ENCODE measurements around the gene LAD1.

The LAD1 gene

DNA sequence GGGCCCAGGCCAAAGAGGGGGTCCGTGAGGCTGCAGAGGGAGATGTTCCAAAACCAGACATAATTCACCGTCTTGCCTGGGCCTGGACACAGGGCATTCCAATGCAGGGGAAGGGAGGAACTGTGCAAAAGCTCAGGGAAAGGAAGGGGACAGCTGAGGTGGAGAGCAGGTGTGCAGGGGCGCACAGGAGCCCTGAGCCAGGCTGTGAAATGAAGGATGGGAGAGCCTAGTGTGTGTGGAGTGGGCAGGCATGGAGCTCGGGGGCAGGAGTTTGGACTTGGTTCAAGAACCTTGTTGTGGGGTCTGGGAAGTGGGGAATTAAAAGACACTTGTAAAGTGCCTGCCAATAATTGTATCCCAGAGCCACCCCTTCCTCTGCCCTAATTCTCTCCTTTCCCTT, 20.1 kb upstream of the LAD1 start:
- DNase-seq (ENCODE audit: low spot score), result no peak

DNA sequence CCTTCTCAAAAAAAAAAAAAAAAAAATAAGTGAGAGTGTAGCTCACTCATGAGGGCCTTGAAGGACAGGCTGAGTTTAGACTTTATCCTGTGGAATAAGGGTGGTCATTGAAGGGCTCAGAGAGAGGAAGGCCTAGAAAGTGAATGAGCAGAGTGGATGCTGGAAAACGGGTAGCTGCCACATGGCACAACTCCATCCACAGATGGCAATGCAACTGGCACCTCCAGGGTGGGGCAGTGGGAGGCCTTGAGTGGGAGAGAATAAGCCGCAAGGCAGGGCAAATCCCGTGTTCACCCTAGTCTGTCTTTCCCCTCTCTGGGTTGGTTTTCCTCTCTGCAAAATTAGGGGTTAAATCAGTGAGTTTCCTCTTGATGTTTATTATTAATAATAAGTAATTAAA, 19.3 kb upstream of the LAD1 start:
- DNase-seq (ENCODE audit: low spot score), result no peak

DNA sequence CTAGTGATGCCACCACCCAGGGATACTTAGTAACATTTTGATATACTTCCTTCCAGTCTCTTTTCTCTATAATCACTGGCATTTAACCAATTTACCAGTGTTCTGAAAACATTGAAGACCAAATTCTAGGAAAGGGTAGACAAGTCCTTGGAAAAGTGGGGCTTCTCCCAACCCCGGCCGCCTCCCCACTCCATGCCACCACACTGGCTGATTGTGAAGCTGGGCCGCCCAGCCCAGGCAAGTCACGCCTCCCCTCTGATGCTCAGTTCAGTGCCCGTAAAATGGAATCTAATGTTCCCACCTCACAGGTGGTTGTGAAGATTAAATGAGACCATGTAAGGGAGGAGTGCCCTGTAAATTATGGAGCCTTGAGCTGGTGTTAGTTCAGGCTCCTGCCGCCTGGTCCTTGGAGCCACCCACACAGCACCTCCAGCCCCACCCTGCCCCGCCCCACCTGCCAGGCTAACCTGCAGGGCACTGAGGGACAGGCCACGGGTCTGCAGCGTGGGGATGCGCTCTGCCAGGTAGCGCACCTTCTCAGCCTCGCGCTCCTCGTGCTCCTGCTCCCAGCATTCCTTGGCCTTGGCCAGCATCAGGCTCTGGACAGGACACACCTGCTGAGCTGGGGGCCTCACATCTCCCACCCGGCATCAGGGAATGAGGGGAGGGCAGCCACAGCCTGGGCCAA, 15.1 kb upstream of the LAD1 start:
- no peak for DNase-seq (ENCODE audit: low spot score)

DNA sequence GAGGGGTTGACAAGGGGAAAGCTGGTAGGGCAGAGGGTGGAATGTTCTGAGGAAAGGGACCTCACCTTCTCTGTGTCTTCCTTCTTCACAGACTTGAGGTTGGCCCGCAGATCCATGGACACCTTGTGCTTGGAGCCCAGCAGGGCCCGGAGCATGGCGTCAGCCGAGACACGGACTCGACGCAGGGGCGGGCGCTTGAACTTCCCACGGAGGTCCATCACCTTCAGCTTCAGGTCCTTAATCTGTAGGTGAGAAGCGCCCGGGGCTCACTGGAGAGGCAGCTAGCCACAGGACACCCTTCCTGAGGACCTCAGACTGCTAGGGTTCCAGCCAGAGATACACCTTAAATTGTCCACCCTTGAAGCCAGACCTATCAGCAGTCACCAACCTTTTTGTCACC, 12.2 kb upstream of the LAD1 start:
- no peak for DNase-seq (ENCODE audit: low spot score)

DNA sequence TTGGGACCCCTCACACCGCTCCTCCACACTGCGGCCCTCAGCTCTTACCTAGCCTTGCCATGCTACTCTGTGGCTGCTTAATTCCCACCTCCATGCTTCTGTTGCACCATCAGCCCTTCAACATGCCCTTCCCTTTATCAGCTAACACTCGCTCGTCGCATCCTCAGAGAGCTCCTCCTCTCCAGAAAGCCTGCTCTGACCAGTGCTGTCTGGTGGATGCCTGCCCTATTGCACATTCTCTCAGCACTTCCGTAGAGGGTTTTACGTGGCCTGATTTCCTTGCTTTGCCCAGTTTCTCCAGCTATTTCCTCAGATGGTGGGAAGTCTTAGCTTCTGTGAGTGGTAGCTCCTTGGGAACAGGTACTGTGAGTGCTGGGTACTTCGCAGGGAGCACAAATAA, 10.3 kb upstream of the LAD1 start:
- no peak for DNase-seq (ENCODE audit: low spot score)

DNA sequence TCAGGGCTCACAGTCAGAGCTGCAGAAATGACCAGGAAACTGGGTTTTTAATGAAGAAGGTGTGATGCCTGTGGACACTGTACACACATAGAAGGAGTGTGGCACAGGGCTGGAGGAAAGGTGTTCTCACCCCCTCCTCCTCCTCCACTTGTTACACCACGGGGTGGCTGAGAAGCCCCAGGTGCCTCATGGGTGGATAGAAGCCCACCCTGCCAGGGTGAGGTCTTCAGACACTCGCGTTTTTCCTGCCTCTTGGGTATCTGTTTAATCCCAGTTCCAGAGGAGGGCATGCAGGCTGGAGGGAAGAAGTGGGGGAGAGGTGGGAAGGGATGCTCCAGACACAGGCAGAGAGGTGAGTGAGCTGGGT, 9.7 kb upstream of the LAD1 start:
- no peak for DNase-seq (ENCODE audit: low spot score)

DNA sequence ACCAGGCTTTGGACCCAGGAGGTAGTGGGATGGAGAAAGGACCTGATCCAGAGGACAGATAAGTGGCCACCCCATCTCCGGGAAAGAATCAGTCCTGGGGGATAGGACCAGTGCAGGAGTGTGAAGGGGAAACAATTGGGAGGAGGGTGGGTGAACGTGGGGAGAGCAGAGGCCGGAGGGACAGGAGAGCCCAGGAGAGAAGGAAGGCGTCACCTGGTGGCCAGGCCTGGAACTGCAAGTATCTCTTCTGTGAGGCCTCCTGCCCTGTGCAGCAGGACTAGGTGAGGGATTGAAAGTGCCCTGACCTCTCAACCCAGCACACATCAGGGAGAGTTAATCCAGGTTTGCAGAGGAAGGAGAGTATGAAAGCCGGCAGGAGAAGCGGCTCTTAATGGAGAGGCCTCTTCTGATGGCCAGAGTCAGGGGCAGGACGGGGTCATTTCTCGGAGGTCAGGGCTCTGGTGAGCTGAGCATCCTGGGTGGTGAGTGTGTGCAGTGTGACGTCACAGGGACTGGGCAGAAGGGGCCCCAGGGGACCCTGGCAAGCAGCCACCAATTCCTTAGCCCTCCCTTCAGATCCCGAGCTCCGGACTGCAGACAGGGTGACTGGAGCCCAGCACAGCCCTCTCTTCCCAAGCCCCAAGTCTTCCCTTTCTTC, 9.2 kb upstream of the LAD1 start:
- DNase-seq (ENCODE audit: low spot score), result peak; percentile 34

DNA sequence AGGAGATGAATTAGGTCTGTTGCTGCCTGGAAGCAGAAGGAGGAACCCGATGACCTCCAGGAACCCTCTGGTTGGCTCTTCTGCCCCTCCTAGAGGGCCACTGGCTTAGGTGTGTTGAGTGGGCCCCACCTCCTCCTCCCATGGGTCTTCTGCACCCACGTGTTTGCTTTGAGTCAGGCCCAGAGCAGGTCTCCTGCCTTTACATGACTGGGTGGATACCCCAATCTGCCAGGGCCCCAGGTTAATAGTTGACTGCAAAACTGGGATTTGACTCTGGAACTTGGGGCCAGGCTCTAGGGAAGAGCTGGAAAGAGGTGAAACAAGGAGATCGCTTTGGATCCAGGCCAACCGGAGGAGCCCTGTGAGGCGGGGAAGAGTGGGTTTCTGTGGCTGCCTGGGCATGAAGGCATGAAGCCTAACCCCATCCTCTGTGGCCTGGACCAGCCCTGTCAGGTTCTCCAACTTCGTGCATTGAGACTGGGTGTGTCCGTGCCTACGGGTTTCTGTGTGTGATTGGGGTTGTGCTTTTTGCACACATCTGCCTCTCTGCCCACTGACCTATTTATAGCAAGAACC, 7.8 kb upstream of the LAD1 start:
- DNase-seq (ENCODE audit: low spot score), result no peak

DNA sequence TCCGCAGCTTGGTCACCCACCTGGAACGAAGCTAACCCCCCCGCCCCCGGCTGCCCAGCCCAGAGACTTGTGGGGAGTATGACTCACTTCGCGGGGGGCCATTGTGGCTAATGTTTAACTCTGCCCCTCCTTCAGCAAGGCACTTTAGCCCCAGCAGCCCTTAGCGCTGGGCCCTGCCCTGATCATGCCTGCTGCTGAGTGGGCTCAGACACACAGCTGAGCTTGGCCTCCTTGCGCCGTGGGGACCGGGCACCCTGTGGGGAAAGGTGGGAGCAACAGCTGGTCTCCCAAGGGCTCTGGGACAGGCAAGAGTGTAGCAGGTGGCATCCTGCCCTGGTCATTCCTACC, 6.3 kb upstream of the LAD1 start:
- no peak for DNase-seq (ENCODE audit: low spot score)

DNA sequence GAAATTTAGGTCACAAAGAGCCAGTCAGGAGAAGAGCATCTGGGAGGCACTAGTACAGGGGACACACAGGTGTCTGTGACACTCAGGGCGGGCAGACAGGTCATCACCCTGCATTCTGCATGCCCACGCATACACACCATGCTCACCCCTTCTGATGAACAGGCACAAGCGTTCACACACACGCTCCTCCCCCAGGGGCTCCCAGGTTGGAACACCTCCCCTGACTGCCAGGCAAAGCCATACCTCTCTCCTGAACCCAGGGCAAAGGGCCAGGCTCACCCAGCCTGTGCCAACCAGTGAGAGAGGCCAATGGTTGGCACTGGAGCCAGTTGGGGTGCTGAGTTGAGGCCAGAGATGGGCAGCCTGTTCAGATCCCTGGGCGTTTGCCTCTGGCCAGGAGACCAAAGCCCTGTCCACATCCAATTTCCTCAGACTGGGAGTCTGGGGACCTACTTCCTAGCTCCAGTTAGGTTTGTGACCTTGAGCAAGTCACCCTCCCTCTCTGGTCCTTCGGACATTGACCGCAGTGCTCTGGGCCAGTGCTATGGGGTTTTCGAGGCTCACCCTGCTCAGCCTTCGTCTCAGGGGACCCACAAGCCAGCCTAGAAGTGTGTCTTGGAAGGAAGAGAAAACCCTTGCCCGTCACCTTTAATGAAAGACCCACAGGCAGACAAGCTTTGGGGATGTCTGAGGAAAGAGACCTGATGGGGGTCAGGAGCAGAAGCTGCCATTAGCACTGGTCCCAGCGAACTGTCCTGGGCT, 5.8 kb upstream of the LAD1 start:
- no peak for DNase-seq (ENCODE audit: low spot score)

DNA sequence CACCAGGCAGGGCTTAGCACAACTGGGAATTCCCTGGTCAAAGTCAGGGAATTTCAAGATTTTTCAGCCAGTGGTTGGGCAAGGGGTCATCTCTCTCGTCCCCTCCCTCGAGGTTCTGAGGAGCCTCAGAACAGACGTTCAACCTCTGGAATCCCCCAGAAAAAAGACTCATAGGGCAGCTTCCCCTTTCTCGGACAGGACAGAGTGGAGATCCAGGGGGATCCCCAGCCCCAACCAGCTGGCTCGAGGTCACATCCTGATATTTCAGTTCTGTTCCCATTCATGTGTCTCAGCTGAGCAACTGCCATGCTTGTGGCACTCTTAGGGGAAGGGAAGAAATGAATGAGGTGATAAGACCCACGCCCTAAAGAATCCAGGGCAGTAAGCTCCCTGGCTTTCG, 4.9 kb upstream of the LAD1 start:
- DNase-seq (ENCODE audit: low spot score), result no peak

DNA sequence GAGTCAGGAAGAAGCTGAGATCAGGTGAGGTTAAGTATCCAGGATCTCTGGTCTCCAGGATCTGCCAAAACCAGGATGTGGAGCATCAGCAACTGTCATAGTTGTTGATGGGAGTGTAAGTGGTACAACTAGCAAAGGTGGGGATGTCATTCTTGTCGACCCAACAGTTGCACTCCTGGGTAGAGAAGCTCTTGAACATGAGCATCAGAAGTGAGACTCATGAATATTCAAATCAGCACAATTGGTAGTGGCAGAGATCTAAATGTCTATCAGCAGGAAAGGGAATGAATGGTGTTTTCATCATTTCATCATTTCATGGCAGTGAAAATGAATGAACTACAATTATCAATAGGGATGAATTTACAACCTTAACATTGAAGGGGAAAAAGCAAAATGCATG, 4.2 kb upstream of the LAD1 start:
- no peak for DNase-seq (ENCODE audit: low spot score)

DNA sequence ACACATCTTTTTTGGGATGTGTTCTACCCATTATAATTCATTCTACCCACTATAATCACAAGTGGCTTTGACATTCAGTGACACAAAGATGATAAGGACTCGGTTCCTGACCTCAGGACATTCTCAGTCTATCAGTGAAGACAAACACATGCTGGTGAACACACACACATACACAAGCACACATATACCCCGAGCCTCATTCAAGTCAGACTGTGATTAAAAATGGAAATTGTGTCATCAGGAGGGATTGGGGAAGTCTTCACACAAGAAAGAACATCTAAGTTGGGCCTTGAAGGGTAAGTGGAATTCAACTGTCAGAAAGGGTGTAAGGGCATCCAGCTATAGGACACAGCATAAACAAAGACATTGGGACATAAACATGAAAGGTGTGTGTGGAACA, 2.6 kb upstream of the LAD1 start:
- no peak for DNase-seq (ENCODE audit: low spot score)

DNA sequence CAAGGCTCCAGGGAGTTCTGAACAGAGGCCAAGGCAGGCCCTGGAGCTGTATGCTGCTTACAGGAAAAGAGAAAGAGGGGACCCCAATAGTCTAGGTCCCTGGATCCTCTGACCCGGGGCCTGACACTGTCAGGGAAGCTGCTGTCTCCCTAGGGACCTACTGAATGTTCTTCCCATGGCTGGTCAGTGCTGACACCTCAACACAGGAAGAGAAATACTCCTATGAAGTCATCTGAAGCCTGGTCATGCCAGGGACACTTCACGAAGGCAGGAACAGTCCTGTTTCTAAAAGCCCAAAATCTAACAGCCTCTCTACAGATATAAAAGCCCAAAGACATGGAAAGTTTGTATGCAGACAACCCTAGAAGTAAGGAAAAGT, 1.7 kb upstream of the LAD1 start:
- no peak for DNase-seq (ENCODE audit: low spot score)

DNA sequence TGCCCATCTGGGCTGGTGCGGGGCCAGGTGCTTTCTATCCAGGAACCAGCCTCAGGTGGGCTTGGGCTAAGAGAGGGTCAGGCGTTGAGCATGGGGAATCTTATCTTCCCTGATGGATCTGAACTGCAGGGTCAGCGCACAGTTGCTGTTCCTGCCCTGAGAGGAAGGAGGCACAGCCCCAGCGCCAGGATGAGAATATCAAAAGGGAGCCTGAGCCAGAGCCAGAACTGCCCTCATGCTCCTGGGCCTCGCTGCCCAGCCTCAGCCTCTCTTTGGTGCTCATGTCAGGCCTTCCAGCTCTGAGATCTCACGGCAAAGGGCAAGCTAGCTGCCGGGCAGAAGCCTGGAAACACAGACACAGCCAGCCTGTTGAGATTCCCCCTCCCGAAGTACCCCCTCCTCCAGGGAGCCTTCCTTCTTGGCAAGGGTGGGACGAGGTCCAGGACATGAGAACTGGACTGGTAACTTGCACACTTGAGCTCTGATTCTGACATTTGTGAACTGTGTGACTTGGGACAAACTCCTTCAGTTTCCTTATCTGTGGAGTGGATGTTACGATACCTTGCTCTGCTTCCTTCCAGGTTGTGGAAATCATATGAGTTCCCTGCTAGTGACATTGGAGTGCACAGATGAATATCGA, 1.2 kb upstream of the LAD1 start:
- no peak for DNase-seq (ENCODE audit: low spot score)

DNA sequence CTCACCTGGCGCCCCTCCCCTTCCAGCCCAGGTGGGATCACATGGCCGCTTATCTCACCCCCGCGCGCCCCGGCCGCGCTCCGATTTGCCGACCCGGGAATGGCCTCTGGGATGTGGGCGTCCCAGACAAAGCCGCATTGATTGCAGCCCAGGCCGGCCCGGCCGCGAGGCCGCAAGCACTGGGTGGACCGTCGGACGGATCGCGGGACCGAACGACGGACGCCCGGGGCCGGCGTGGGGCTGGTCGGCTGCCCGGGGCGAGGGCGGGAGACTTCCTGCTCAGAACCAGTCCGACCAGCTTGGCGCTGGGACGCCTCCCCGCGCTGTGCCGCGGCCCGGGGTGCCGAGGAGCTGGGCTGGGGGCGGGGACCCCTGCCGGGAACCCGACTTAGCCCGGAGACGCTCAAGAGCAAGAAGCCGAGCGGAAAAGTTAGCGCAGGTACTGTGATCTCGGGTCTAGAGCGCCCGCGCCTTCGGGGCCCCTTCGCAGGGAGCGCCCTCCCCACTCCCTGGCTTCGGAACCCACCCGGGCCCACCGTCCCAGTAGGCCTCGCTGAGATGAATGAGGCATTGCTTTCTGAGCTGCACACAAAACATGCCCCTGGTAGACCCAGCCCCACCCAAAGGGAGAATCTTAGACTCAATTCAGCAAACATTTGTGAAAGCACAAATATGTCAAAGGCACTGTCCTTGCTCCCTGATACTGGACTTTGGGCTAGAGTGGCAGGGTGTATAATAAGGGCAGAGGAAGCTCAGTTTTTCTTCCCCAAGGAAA, 415 bp upstream of the LAD1 start:
- DNase-seq (ENCODE audit: low spot score), result no peak

DNA sequence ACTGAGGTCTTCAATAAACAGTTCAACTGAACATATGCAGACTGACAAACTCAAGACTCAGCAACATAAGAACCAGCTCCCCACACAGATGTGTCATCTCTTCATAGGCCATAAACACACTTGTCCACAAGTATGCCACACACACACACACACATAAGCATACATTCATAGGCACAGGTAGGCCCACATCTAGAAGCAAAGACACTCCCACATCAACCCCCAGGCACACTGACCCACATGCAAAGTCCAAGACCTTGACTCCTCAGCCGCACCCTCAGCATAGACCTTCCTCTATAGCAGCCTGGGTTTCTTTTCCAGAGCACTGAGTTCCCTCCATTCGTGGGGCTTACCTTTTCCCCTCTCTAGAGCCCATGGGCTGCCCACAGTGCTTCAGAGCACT, 1.4 kb downstream of the LAD1 start:
- DNase-seq (ENCODE audit: low spot score), result no peak

DNA sequence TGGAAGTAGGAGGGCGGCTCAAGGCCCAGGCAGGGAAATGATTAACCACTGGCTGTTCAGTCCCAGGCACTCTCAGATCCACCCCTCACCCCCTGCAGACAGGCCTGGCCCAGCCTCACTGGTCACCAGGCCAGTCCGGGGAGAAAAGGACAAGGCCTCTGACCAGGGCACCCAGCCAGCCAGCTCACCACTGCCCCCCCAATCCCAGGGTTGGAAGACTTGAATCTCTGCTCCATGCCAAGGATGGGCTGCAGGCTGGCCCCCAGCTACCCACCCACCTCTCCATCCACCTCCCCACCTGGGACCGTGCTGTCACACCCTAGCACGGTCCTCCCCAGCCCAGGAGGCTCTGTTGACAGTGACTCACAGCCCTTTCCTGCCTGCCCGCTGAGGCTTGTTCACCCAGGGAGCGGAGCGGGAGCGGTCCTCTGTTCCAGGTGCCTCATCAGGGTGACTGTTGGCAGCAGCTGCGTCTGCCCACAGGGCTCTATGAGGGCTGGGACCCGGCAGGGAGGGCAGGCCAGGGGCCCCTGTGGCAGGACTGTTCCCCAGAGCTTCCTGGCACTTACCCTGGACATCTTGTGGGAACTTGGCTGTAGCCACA, 2.2 kb downstream of the LAD1 start:
- no peak for DNase-seq (ENCODE audit: low spot score)

DNA sequence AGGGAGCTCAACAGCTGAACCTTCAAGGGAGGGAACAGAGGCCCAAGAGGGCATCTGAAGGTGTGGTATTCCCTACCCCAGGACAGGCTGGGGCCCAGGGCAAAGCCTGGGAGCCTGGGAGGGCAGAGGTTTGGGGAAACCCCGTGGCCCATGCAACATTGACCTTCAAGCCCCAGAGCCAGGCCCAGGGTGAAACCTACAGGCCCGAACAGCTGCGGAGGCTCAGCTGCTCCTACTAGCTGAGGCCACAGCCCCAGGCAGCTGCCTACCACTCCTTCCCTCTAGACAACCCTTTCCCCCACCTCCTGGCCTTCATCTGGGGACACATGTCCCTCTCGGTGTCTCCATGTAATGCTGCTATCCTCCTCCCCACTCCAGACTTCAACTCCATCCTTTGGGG, 3.2 kb downstream of the LAD1 start:
- DNase-seq (ENCODE audit: low spot score), result no peak

DNA sequence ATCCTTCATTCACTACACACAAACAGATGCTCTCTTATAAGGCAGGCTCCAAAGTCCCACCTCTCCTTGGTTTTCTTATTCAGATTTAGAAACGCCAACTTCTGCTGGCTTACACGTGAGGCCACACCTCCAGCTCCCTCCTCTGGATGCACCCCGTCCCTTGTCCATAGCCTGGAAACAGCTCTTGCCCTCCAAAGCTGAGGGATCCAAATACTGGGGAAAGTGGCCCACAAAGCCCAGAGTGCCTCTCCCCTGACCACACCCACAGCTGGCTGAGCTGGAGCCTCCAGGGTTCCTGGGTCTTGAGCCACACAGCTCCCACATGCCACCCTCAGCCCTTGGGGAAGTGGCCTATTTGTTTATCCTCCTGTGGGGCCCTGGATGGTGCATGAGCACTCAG, 4.5 kb downstream of the LAD1 start:
- DNase-seq (ENCODE audit: low spot score), result no peak

DNA sequence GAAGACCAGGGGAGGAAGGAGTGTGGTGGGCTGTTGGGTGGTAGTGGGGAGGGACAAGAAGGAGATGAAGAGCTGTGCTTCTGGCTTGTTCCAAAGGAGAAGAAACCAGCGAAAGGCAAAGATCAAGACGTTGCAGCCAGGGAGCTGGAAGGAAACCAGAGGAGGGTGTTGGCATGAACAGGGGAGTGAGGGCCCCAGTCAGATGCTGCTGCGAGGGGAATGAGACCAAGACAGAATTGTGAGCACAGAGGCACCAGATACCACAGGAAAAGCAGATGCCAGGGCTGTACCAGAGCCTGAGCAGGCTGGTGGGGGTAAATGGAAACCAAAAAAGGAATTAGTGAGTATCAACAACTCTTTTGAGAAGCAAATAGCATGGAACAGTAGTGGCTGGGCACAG, 6.0 kb downstream of the LAD1 start:
- no peak for DNase-seq (ENCODE audit: low spot score)

All from pons (tissue), 1 donor.